HG03558 (cell line): Measurements from ENCODE around the gene SLC38A4.
"Not testable (repeated sequence)": the region's sequence is repeated elsewhere in the genome, so short reads cannot be mapped to it uniquely, and the experiment has no call there.

Experiments
- ATAC-seq: cut with Tn5 transposase; IDR thresholded peaks from one replicate; pipeline ENCODE4 v1.9.1; 2021; ENCODE audit warnings: moderate number of reproducible peaks; ENCODE audit not compliant: unreplicated experiment; ENCODE audit errors: extremely low read depth

SLC38A4 gene

GRCh38 chr12:46779063-46779462 is 46.7 kb downstream of the SLC38A4 start:
- no peak for ATAC-seq

- ATAC-seq = no peak
Observed at GRCh38 chr12:46778415-46778814, 47.4 kb downstream of the SLC38A4 start.

DNA sequence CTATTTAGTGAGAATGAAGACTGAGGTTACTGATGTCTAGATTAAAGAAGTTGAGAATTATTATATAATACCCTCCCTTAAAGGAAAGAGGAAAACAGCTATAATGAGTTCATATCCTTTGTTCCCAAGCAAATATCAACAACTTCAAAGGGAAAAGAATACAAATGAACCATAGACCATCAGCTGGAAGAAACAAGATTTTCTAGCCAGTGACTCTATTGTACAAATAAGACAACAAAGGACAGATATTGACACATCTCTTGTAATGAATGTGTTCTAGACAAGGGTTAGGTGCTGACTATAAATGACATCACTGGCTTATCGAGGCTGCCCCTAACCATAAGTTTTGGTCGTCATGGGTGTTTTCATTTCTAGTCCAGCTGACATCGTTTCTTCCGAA is 48.2 kb downstream of the SLC38A4 start:
- no peak for ATAC-seq

DNA sequence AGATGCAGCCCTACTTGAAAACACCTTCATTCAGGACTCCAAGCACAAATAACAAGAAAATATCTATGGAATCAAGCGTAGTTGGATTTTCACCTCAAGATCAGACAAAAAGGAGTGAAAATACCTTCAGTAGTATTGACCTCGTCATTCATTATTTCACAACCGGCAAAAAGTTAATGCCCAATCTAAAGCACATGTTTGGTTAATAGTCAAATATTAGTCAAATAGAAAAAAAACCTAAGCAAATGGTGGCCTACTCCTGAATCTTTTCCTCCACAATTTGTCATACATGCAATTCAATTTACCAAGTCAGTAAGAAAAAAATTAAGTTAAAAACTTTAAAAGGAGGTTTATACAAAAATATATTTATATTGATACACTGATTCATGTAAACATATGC is 50.0 kb downstream of the SLC38A4 start:
- no peak for ATAC-seq

GRCh38 chr12:46774322-46774633 is 51.5 kb downstream of the SLC38A4 start:
- no peak for ATAC-seq

- ATAC-seq = no peak
Observed at GRCh38 chr12:46773586-46774321, 52.0 kb downstream of the SLC38A4 start.

DNA sequence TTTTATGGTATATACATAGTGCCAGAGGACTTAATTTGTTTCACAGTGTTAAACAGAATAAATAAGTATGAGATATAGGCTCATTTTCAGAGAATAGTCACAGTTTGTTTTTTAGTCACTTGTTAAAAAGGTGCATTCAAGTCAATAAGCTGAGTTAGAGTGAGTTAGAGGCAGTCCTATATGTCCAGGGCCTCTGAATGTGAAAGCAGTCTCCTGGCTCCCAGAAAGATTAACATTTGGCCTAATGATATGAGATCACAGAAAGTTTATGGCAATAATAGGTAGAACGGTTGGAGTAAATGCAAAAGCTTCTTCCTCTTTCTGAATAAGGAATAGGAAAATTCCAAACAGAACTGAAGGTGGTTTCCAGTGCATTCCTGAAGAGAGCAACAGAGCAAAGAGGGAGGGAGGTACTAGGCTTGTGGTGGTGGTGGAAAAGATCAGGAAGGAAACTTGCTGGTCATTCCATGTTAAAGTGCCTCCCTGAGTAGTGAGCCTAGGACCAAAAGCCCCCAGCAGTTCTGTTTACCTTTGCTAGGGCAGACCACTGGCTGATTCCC is 54.4 kb downstream of the SLC38A4 start:
- no peak for ATAC-seq

- ATAC-seq = no peak
Observed at GRCh38 chr12:46770501-46771183, 55.2 kb downstream of the SLC38A4 start.

DNA sequence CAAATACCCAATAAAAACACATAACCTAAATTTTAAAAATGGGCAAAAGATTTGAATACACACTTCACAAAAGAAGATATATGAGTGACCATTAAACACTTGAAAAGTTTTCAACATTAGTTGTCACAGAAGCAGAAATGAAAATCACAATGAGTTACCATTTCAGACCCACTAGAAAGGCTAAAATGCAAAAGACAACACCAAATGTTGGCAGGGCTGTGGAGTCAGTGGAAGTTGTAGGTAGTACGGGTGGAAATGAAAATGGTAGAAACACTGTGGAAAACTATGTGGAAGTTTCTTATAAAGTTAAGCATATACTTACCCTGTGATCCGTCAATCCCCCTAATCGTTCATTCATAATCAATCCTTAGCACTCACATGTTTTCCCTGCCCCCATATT is 61.8 kb downstream of the SLC38A4 start:
- ATAC-seq = no peak

DNA sequence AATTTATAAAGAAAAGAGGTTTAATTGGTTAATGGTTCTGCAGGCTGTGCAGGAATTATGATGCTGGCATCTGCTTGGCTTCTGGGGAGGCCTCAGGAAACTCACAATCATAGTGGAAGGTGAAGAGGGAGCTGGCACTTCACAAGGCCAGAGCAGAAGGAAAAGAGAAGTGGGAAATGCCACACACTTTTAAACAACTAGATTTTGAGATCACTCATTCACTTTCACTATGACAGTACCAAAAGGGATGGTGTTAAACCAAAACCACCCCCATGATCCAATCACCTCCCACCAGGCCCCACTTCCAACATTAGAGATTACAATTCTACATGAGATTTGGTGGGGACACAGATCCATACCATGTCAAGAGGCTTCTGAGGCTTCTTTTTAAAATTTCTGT is 62.6 kb downstream of the SLC38A4 start:
- no peak for ATAC-seq

DNA sequence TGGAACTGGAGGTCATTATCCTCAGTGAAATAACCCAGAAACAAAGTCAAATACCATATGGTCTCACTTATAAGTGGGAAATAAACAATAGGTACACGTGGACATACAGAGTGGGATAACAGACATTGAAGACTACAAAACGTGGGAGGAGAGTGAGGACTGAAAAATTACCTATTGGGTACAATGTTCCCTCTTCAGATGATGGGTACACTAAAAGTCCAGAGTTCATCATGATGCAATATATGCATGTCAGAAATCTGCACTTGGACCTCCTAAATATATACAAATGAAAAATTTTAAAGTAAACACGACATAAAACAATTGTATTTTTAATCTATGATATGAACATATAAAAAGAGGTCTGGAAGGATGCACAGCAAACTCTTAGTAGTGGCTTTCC is 71.2 kb downstream of the SLC38A4 start:
- ATAC-seq = no peak

- no peak for ATAC-seq
Observed at GRCh38 chr12:46752396-46752795, 73.4 kb downstream of the SLC38A4 start.

DNA sequence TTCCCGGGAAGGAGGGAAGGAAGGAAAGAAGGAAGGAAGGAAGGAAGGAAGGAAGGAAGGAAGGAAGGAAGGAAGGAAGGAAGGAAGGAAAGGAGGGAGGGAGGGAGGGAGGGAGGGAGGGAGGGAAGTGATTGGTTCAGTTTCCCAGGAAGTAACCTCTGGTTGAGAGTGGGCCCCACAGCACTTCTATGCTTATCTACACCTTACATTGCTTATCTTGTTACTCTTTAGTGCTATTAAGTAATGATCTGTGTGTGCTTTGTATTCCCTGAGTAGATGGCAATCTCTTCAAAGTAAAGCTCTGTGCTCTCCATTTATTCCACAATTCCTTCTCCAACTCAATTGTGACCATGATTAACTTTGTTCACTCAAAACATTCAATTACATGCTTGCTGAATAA is 74.6 kb downstream of the SLC38A4 start:
- no peak for ATAC-seq

GRCh38 chr12:46749322-46749721 is 76.5 kb downstream of the SLC38A4 start:
- ATAC-seq = no peak

DNA sequence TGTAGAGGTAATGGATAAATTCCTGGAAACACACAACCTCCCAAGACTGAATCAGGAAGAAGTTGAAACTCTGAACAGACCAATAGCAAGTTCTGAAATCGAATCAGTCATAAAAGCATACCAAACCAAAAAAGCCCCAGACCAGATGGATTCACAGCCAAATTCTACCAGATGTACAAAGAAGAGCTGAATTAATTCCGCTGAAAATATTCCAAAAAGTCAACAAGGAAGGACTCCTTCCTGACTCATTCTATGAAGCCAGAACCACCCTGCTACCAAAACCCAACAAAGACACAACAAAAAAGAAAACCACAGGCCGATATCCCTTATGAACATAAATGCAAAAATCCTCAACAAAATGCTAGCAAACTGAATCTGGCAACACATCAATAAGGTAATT is 81.5 kb downstream of the SLC38A4 start:
- no peak for ATAC-seq

GRCh38 chr12:46743456-46743855 is 82.3 kb downstream of the SLC38A4 start:
- no peak for ATAC-seq

GRCh38 chr12:46742271-46742670 is 83.5 kb downstream of the SLC38A4 start:
- ATAC-seq = not testable (repeated sequence)

DNA sequence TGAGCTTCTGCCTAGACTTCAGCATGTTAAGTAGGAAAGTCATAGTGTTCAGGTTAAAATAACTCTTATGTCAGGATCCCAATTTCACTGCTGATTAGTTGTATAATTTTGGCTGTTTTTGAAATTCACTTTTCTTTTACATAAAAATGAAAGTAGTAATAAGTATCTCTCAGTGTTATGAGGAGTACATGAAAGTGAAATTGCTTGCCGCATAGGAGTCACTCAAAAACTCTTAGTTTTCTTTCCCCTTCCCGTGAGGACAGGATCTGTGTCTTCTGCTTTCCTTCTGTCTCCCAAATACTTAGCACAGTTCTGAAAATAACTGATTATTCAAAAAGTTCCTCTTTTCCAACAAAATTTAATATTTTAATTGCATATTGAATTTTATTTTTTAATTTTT is 100.5 kb downstream of the SLC38A4 start:
- ATAC-seq = no peak

- ATAC-seq = no peak
Observed at GRCh38 chr12:46723629-46724419, 102.0 kb downstream of the SLC38A4 start.

- ATAC-seq = no peak
Observed at GRCh38 chr12:46722394-46723185, 103.2 kb downstream of the SLC38A4 start.
